ENCODE data around the gene DSP.

DSP gene

GRCh38 chr6:7628909-7629308, 87.4 kb downstream of the DSP start:
- Histone ChIP-seq H3K4me3 (ENCODE audit: extremely low read depth, insufficient read depth, low read length, poor library complexity, severe bottlenecking) (no peak overlapping the region), H3K9me3 (ENCODE audit: control insufficient read depth, low read length) (no peaks in the 10 kb centered on the region), H3K36me3 (ENCODE audit: control insufficient read depth, insufficient read depth, low read length) (no peaks in the 10 kb centered on the region), H3K27ac (ENCODE audit: low read depth, low read length, severe bottlenecking) (no peak overlapping the region), H3K4me1 (ENCODE audit: control insufficient read depth, insufficient read depth, low read length, poor library complexity, severe bottlenecking) (no peaks in the 10 kb centered on the region)
- WGBS, 2 experiments (ENCODE audit: insufficient coverage in 2 of 2), result 97 to 100% methylated on average over 6 to 8 of the region's 11 CpGs

DNA sequence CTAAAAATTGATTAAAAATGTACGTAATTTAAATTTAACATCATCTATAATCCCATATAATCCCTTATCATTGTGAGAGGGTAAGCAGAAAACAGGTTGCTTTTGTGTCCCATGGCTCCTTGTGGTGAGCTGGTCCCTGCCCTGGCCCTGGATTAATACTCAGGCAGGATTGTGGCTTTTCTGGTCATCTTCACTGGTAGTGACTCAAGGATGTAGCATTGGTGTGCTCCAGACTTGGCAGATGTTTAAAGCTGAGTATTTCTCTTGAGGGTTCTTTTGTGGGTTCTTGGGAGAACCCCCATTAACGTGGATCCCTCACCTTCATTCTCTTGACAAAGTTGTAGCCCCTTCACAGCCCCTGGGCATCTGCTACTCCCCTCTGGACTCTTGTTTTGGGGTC, 87.8 kb downstream of the DSP start:
- Histone ChIP-seq H3K36me3 (ENCODE audit: control insufficient read depth, insufficient read depth, low read length) (no peaks in the 10 kb centered on the region), H3K4me1 (ENCODE audit: control insufficient read depth, insufficient read depth, low read length, poor library complexity, severe bottlenecking) (no peaks in the 10 kb centered on the region), H3K4me3 (ENCODE audit: extremely low read depth, insufficient read depth, low read length, poor library complexity, severe bottlenecking) (no peak overlapping the region), H3K9me3 (ENCODE audit: control insufficient read depth, low read length) (no peaks in the 10 kb centered on the region), H3K27ac (ENCODE audit: low read depth, low read length, severe bottlenecking) (no peak overlapping the region)
- 0% methylated on average over 1 of the region's 2 CpGs; no CpG with 5 or more reads in 1 of the 2 experiments for WGBS, 2 experiments (ENCODE audit: insufficient coverage in 2 of 2)

- WGBS, 2 experiments (ENCODE audit: insufficient coverage in 2 of 2), result 73 to 76% methylated on average over 4 to 5 of the region's 5 CpGs
Measured at GRCh38 chr6:7630792-7631191, 89.3 kb downstream of the DSP start.

DNA sequence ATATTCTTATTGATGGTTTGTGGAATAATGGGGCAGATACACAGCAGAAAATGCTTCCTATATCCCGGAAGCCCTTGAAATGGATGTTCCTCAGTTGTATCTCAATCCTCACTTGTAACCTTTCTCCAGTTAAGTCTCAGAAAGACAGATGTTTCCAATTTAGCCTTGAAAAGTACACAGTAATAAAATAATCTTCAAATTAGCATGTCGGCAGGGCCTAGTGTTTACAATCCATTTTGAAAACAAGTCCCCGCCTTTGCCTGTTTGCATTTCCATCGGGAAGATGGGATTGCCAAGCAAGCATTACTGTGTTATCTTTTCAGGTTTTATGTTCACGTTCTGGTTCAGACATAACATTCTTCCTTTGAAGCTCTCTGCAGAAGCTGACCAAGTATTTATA, 90.0 kb downstream of the DSP start:
- H3K27ac ChIP-seq (ENCODE audit: low read depth, low read length, severe bottlenecking), result no peak overlapping the region
- H3K9me3 ChIP-seq (ENCODE audit: control insufficient read depth, low read length), result no peaks in the 10 kb centered on the region
- no peaks in the 10 kb centered on the region for H3K4me1 ChIP-seq (ENCODE audit: control insufficient read depth, insufficient read depth, low read length, poor library complexity, severe bottlenecking)
- no peaks in the 10 kb centered on the region for H3K36me3 ChIP-seq (ENCODE audit: control insufficient read depth, insufficient read depth, low read length)
- WGBS, 2 experiments (ENCODE audit: insufficient coverage in 2 of 2), result 87 to 90% methylated on average over 3 of the region's 5 CpGs
- no peak overlapping the region for H3K4me3 ChIP-seq (ENCODE audit: extremely low read depth, insufficient read depth, low read length, poor library complexity, severe bottlenecking)

More at GRCh38 chr6:7630792-7631191, 89.3 kb downstream of the DSP start:
- Histone ChIP-seq H3K27ac (ENCODE audit: low read depth, low read length, severe bottlenecking) (no peak overlapping the region), H3K4me3 (ENCODE audit: extremely low read depth, insufficient read depth, low read length, poor library complexity, severe bottlenecking) (no peak overlapping the region), H3K36me3 (ENCODE audit: control insufficient read depth, insufficient read depth, low read length) (no peaks in the 10 kb centered on the region), H3K4me1 (ENCODE audit: control insufficient read depth, insufficient read depth, low read length, poor library complexity, severe bottlenecking) (no peaks in the 10 kb centered on the region), H3K9me3 (ENCODE audit: control insufficient read depth, low read length) (no peaks in the 10 kb centered on the region)

DNA sequence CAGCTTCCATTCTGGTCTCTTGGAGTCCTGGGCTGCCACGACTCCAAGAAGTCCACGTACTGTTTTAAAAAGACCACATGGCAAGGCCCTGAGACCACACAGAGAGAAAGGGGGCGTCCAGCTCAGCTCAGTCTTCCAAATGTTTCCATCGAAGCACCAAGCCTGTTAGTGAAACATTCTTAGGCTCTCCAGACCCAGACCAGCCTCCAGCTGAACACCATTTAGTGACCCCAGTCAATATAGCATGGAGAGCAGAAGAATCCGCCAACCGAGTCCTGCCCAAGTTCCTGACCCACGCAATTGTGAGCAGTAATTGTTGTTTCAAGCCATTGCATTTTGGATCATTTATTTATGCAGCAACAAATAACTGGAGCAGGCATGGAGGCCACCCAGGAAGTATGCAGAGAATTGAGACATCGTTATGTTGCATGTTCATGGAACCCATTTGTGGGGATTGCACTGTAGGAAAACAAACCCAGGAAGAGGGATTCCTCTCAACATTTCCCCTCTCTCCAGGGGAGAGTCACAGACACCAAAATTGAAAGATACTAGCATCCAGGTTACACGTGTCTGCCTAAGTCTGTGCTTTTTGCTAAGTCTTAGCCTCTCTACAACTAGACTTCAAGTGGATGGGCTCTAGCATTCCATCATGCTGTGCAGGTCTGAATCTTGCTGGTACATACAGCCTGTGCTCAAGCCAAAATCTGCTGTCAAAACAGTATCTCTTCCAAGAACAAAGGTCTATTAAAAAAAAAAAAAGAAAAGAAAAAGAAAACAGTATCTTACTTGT, 91.2 kb downstream of the DSP start:
- Histone ChIP-seq H3K4me1 (ENCODE audit: control insufficient read depth, insufficient read depth, low read length, poor library complexity, severe bottlenecking) (no peaks in the 10 kb centered on the region), H3K4me3 (ENCODE audit: extremely low read depth, insufficient read depth, low read length, poor library complexity, severe bottlenecking) (no peak overlapping the region), H3K9me3 (ENCODE audit: control insufficient read depth, low read length) (no peaks in the 10 kb centered on the region), H3K36me3 (ENCODE audit: control insufficient read depth, insufficient read depth, low read length) (no peaks in the 10 kb centered on the region), H3K27ac (ENCODE audit: low read depth, low read length, severe bottlenecking) (no peak overlapping the region)
- 90 to 95% methylated on average over 8 to 9 of the region's 9 CpGs for WGBS, 2 experiments (ENCODE audit: insufficient coverage in 2 of 2)

DNA sequence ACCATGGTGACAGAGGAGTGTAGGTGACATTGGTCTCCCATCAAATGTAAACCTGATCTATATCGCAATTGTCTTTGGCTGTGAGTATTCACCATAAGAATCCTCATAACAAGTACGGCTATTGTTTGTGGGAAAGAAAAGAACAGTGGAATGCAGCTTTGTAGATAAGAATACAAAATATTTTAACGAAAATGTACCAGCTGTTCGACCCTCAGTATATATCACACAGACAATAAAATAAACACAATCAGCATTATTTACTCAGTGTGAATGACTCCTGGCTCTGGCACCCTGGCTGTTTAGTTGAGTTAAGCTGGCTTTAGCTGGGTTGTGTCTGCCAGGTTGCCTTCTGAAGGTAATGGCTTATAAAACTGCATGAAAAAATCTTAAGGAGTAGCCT, 91.9 kb downstream of the DSP start:
- Histone ChIP-seq H3K4me3 (ENCODE audit: extremely low read depth, insufficient read depth, low read length, poor library complexity, severe bottlenecking) (no peak overlapping the region), H3K9me3 (ENCODE audit: control insufficient read depth, low read length) (no peaks in the 10 kb centered on the region), H3K4me1 (ENCODE audit: control insufficient read depth, insufficient read depth, low read length, poor library complexity, severe bottlenecking) (no peaks in the 10 kb centered on the region), H3K36me3 (ENCODE audit: control insufficient read depth, insufficient read depth, low read length) (no peaks in the 10 kb centered on the region), H3K27ac (ENCODE audit: low read depth, low read length, severe bottlenecking) (no peak overlapping the region)
- WGBS, 2 experiments (ENCODE audit: insufficient coverage in 2 of 2), result 40% methylated on average over 1 of the region's 4 CpGs; no CpG with 5 or more reads in 1 of the 2 experiments

- no peaks in the 10 kb centered on the region for H3K9me3 ChIP-seq (ENCODE audit: control insufficient read depth, low read length)
- H3K36me3 ChIP-seq (ENCODE audit: control insufficient read depth, insufficient read depth, low read length), result no peaks in the 10 kb centered on the region
- no peak overlapping the region for H3K4me3 ChIP-seq (ENCODE audit: extremely low read depth, insufficient read depth, low read length, poor library complexity, severe bottlenecking)
- H3K27ac ChIP-seq (ENCODE audit: low read depth, low read length, severe bottlenecking), result no peak overlapping the region
- no CpG with 5 or more reads among the region's 1 CpG for WGBS, 2 experiments (ENCODE audit: insufficient coverage in 2 of 2)
- H3K4me1 ChIP-seq (ENCODE audit: control insufficient read depth, insufficient read depth, low read length, poor library complexity, severe bottlenecking), result peaks cover 5% of the 10 kb centered on the region
Measured at GRCh38 chr6:7636151-7636550, 94.7 kb downstream of the DSP start.
